ENCODE data around the gene ATAD5. TPM values are rescaled to one million over a fixed set of nuclear protein-coding genes. Genes with fewer than 3 reads are reported as not detected.

The ATAD5 gene
- total and polyA plus RNA-seq, 2 of the 13 experiments (the other 11 are each of a cell fraction or from before 2014, with no cell fraction given), result 1.8 to 10.7 TPM

- TF ChIP-seq ZNF580 (CRISPR knock-in tag; IDR thresholded peaks at IDR 0.05; ENCODE audit: borderline replicate concordance, low read depth) (peak; percentile 96), GABPA (IDR thresholded peaks at IDR 0.05; ENCODE audit: low read depth, low read length) (peak; percentile 93), GABPA (CRISPR knock-in tag; IDR thresholded peaks at IDR 0.05; ENCODE audit: low read depth) (peak; percentile 97), ZNF337 (CRISPR knock-in tag; IDR thresholded peaks at IDR 0.05; ENCODE audit: borderline replicate concordance, low read depth) (peak; percentile 76; the same call in 1 of the 2 replicates), SRY (CRISPR knock-in tag; IDR thresholded peaks at IDR 0.05) (0 out of 2 replicates have a peak, but pooled peaks have one; percentile 87), BORCS8-MEF2B (CRISPR knock-in tag; IDR thresholded peaks at IDR 0.05) (peak; percentile 95), HMG20A (CRISPR knock-in tag; IDR thresholded peaks at IDR 0.05; ENCODE audit: borderline replicate concordance) (peak; percentile 49; the same call in 1 of the 2 replicates), HOMEZ (CRISPR knock-in tag; IDR thresholded peaks at IDR 0.05; ENCODE audit: low read depth) (peak; percentile 68), NFE2 (CRISPR knock-in tag; IDR thresholded peaks at IDR 0.05) (no peak), KLF15 (CRISPR knock-in tag; IDR thresholded peaks at IDR 0.05; ENCODE audit: borderline replicate concordance) (peak; percentile 26; the same call in 1 of the 2 replicates), FOXK2 (IDR thresholded peaks at IDR 0.05) (peak; percentile 46; the same call in 1 of the 2 replicates), ZBTB42 (CRISPR knock-in tag; IDR thresholded peaks at IDR 0.05) (no peak; the same call in 1 of the 2 replicates), RELA (CRISPR knock-in tag; IDR thresholded peaks at IDR 0.05) (peak; percentile 92), ZNF746 (CRISPR knock-in tag; IDR thresholded peaks at IDR 0.05) (peak; percentile 84), ATF4 (CRISPR knock-in tag; IDR thresholded peaks at IDR 0.05) (peak in 1 of 2 experiments; percentile 71; a peak in 1 of 4 replicates), ZNF121 (CRISPR knock-in tag; IDR thresholded peaks at IDR 0.05) (peak; percentile 78), MTA1 (CRISPR knock-in tag; IDR thresholded peaks at IDR 0.05; ENCODE audit: borderline replicate concordance) (peak; percentile 95), ZNF775 (CRISPR knock-in tag; IDR thresholded peaks at IDR 0.05; ENCODE audit: borderline replicate concordance) (peak; percentile 78; the same call in 1 of the 2 replicates), ZBTB3 (CRISPR knock-in tag; IDR thresholded peaks at IDR 0.05; ENCODE audit: borderline replicate concordance, low read depth) (peak; percentile 74; the same call in 1 of the 2 replicates)
- TF ChIP-seq, protein P1, sequence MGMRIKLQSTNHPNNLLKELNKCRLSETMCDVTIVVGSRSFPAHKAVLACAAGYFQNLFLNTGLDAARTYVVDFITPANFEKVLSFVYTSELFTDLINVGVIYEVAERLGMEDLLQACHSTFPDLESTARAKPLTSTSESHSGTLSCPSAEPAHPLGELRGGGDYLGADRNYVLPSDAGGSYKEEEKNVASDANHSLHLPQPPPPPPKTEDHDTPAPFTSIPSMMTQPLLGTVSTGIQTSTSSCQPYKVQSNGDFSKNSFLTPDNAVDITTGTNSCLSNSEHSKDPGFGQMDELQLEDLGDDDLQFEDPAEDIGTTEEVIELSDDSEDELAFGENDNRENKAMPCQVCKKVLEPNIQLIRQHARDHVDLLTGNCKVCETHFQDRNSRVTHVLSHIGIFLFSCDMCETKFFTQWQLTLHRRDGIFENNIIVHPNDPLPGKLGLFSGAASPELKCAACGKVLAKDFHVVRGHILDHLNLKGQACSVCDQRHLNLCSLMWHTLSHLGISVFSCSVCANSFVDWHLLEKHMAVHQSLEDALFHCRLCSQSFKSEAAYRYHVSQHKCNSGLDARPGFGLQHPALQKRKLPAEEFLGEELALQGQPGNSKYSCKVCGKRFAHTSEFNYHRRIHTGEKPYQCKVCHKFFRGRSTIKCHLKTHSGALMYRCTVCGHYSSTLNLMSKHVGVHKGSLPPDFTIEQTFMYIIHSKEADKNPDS (CRISPR knock-in tag; IDR thresholded peaks at IDR 0.05), result no peak
- TF ChIP-seq, protein P2, sequence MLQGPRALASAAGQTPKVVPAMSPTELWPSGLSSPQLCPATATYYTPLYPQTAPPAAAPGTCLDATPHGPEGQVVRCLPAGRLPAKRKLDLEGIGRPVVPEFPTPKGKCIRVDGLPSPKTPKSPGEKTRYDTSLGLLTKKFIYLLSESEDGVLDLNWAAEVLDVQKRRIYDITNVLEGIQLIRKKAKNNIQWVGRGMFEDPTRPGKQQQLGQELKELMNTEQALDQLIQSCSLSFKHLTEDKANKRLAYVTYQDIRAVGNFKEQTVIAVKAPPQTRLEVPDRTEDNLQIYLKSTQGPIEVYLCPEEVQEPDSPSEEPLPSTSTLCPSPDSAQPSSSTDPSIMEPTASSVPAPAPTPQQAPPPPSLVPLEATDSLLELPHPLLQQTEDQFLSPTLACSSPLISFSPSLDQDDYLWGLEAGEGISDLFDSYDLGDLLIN (CRISPR knock-in tag; IDR thresholded peaks at IDR 0.05; ENCODE audit: borderline replicate concordance), result peak; percentile 81; the same call in 1 of the 2 replicates
- TF ChIP-seq, protein P3, sequence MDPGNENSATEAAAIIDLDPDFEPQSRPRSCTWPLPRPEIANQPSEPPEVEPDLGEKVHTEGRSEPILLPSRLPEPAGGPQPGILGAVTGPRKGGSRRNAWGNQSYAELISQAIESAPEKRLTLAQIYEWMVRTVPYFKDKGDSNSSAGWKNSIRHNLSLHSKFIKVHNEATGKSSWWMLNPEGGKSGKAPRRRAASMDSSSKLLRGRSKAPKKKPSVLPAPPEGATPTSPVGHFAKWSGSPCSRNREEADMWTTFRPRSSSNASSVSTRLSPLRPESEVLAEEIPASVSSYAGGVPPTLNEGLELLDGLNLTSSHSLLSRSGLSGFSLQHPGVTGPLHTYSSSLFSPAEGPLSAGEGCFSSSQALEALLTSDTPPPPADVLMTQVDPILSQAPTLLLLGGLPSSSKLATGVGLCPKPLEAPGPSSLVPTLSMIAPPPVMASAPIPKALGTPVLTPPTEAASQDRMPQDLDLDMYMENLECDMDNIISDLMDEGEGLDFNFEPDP (CRISPR knock-in tag; conservative IDR thresholded peaks at IDR 0.05), result no peak
These were observed 74.5 kb downstream of the ATAD5 start, which contains the start of gene TEFM (continued) for GRCh38 chr17:30906101-30906911.

Measured in HepG2 (cell line).